OCI-LY7 (cell line): ENCODE results near the gene HPSE. TPM values are rescaled to one million over a fixed set of nuclear protein-coding genes. Genes with fewer than 3 reads are reported as not detected.

Source experiments
- BruUV-seq: library from RNA; stranded (reverse); fragments of 400-500 nt; replicated peaks from 2 replicates; lab custom pipeline; 2021; lab: Mats Ljungman, UMichigan
- CTCF ChIA-PET: fragments of 300-600 bp; sonication (Branson Sonifier 250); formaldehyde crosslinking; loops from one replicate; lab custom pipeline; 2022; ENCODE audit warnings: antibody characterized with exemption; ENCODE audit not compliant: unreplicated experiment; lab: Charles Lee
- POLR2A ChIA-PET: fragments of 300-600 bp; sonication (Branson Sonifier 250); formaldehyde crosslinking; loops from one replicate; lab custom pipeline; 2022; ENCODE audit warnings: antibody characterized with exemption; lab: Charles Lee
- DNase-seq: peaks from one replicate; pipeline ENCODE4 v3.0.0-alpha.2; 2015; ENCODE audit warnings: low spot score
- H2AFZ ChIP-seq: fragments of 200-600 bp; sonication (generic), shearing (Covaris generic); 2 replicates; pipeline ENCODE4 v1.6.1; 2014; ENCODE audit warnings: mild to moderate bottlenecking, antibody characterized with exemption, low read length, moderate library complexity
- H3K27ac ChIP-seq: fragments of 200-600 bp; sonication (generic); 2 replicates; pipeline ENCODE4 v1.5.1; 2014; ENCODE audit warnings: mixed run types, low read depth, mild to moderate bottlenecking, moderate library complexity, low read length, inconsistent platforms; ENCODE audit not compliant: poor library complexity, severe bottlenecking
- H3K36me3 ChIP-seq: fragments of 200-600 bp; sonication (generic); 2 replicates; pipeline ENCODE4 v1.6.1; 2014; ENCODE audit warnings: mild to moderate bottlenecking, antibody characterized with exemption, low read length, moderate library complexity, mixed read lengths; ENCODE audit not compliant: insufficient read depth
- H3K4me1 ChIP-seq: fragments of 200-600 bp; sonication (generic); 2 replicates; pipeline ENCODE4 v1.5.1; 2014; ENCODE audit warnings: mild to moderate bottlenecking, low read length; ENCODE audit not compliant: insufficient read depth, poor library complexity, severe bottlenecking
- H3K4me2 ChIP-seq: fragments of 200-600 bp; sonication (generic); 2 replicates; pipeline ENCODE4 v1.6.1; 2014; ENCODE audit warnings: mild to moderate bottlenecking, low read length
- H3K4me3 ChIP-seq: fragments of 200-600 bp; sonication (generic); 2 replicates; pipeline ENCODE4 v1.5.1; 2014; ENCODE audit warnings: mild to moderate bottlenecking, low read depth, low read length; ENCODE audit not compliant: poor library complexity, severe bottlenecking
- H3K79me2 ChIP-seq: fragments of 200-600 bp; sonication (generic); 2 replicates; pipeline ENCODE4 v1.6.1; 2016; ENCODE audit warnings: low read depth, mild to moderate bottlenecking, low read length, moderate library complexity, mixed read lengths; ENCODE audit not compliant: insufficient read depth
- H3K9me2 ChIP-seq: fragments of 200-600 bp; sonication (generic); 2 replicates; pipeline ENCODE4 v1.6.1; 2016; ENCODE audit warnings: mild to moderate bottlenecking, low read length, mixed read lengths; ENCODE audit not compliant: insufficient read depth
- H3K9me3 ChIP-seq: fragments of 200-600 bp; sonication (generic); 2 replicates; pipeline ENCODE4 v1.6.1; 2014; ENCODE audit warnings: mild to moderate bottlenecking, mixed run types, low read length, mixed read lengths
- H4K20me1 ChIP-seq: fragments of 200-600 bp; sonication (generic); 2 replicates; pipeline ENCODE4 v1.6.1; 2014; ENCODE audit warnings: mild to moderate bottlenecking, antibody characterized with exemption, low read length, moderate library complexity, mixed read lengths; ENCODE audit not compliant: insufficient read depth
- CTCF ChIP-seq: fragments of 200-600 bp; sonication (generic); conservative IDR thresholded peaks from 2 replicates; pipeline ENCODE4 v1.5.1; 2014; ENCODE audit warnings: mild to moderate bottlenecking, antibody characterized with exemption, low read length, moderate library complexity, mixed read lengths
- EZH2phosphoT487 ChIP-seq: fragments of 200-600 bp; sonication (generic); IDR thresholded peaks from 2 replicates; pipeline ENCODE4 v1.6.1; 2018; ENCODE audit warnings: low read depth, borderline replicate concordance, mild to moderate bottlenecking, mixed run types, antibody characterized with exemption, low read length, moderate library complexity, mixed read lengths
- intact Hi-C: fragments of 100-400 bp; cut with micrococcal nuclease; formaldehyde crosslinking; loops from one replicate; pipeline ENCODE4 v1.10.0; 2022; ENCODE audit not compliant: unreplicated experiment
- total RNA-seq, 2 experiments: library from RNA; depleted of rRNA in 1 of 2; stranded (reverse); fragments of >200 nt in 1 of 2; shearing (Covaris generic) in 1 of 2; gene quantifications; 2 replicates each; pipeline ENCODE4 v1.2.3, GENCODE V29; 2014 to 2022

Gene HPSE
- total RNA-seq, 2 experiments from 2014 or later, result 2.4 to 3.1 TPM

DNA sequence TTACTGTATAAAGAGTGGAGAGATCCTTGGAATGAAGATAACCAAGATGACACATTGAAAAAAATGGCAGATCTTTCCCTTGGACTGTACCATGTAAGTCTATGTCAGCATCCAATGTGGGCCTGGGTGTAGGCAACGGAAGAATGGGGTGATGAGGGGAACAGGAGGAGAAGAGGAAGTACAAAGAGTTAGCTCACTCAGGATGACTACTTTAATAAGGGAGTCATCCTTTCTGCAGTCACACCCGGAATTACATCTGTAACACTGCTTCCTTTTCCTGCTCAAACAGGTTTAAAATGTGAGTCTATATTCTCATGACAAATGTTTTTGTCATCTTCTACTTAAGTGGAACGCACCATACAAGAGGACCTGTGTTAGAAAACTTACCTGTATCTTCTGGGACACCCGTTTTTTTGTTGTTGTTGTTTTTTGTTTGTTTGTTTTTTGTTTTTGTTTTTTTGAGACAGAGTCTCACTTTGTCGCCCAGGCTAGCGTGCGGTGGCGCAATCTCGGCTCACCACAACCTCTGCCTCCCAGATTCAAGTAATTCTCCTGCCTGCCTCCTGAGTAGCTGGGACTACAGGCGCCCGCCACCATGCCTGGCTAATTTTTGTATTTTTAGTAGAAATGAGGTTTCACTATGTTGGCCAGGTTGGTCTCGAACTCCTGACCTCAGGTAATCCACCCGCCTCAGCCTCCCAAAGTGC lies 18.0 kb downstream of the HPSE start:
- no TSS peak for BruUV-seq
- ChIA-PET POLR2A (interaction anchor here (0.6 to 0.7 kb wide), 2 partner anchors 491 to 531 kb away, joined by 4 read pairs; no protein-coding TSS in a partner anchor), CTCF (no interaction called here)
- Histone ChIP-seq H3K27ac (no peak overlapping the region), H3K79me2 (no peaks in the 10 kb centered on the region), H3K4me2 (no peak overlapping the region), H3K4me1 (no peaks in the 10 kb centered on the region), H2AFZ (no peak overlapping the region), H3K9me3 (no peaks in the 10 kb centered on the region), H3K36me3 (no peaks in the 10 kb centered on the region), H4K20me1 (no peaks in the 10 kb centered on the region), H3K9me2 (no peaks in the 10 kb centered on the region), H3K4me3 (no peak overlapping the region)
- intact Hi-C loops, result no loop called here
- TF ChIP-seq CTCF (no peak), EZH2phosphoT487 (no peak)
- DNase-seq, result no peak

- CTCF ChIA-PET, result no interaction called here
- DNase-seq, result no peak
- no TSS peak for BruUV-seq
These were observed 19.2 kb downstream of the HPSE start for GRCh38 chr4:83315341-83315870.

More at GRCh38 chr4:83315341-83315870, 19.2 kb downstream of the HPSE start:
- Histone ChIP-seq H3K9me3 (no peaks in the 10 kb centered on the region), H3K4me2 (no peak overlapping the region), H3K27ac (no peak overlapping the region), H3K9me2 (no peaks in the 10 kb centered on the region), H4K20me1 (no peaks in the 10 kb centered on the region), H3K79me2 (no peaks in the 10 kb centered on the region), H3K4me1 (no peaks in the 10 kb centered on the region), H2AFZ (no peak overlapping the region), H3K4me3 (no peak overlapping the region), H3K36me3 (no peaks in the 10 kb centered on the region)
- intact Hi-C loops, result no loop called here
- POLR2A ChIA-PET, result interaction anchor here (0.7 kb wide), 1 partner anchor 556 kb away, joined by 3 read pairs; no protein-coding TSS in a partner anchor
- TF ChIP-seq EZH2phosphoT487 (no peak), CTCF (no peak)
